PC-9 (cell line): ENCODE results near the gene ARFIP1. TPM values are rescaled to one million over a fixed set of nuclear protein-coding genes. Genes with fewer than 3 reads are reported as not detected.

Experiments used
- BruUV-seq: library from RNA; stranded (reverse); fragments of 400-500 nt; replicated peaks from 2 replicates; lab custom pipeline; 2021; lab: Mats Ljungman, UMichigan
- CTCF ChIA-PET: fragments of 300-600 bp; sonication (Branson Sonifier 250); formaldehyde crosslinking; loops from one replicate; lab custom pipeline; 2022; ENCODE audit warnings: antibody characterized with exemption; lab: Charles Lee
- POLR2A ChIA-PET: fragments of 300-600 bp; sonication (Branson Sonifier 250); formaldehyde crosslinking; loops from one replicate; lab custom pipeline; 2022; ENCODE audit warnings: antibody characterized with exemption; ENCODE audit not compliant: unreplicated experiment; lab: Charles Lee
- DNase-seq, 2 experiments: peaks; one replicate each; pipeline versions ENCODE4 v3.0.0 to v3.0.0-alpha.2; 2015 to 2022; ENCODE audit warnings: mixed read lengths in 1 of 2
- H2AFZ ChIP-seq: fragments of 200-600 bp; sonication (generic); 2 replicates; pipeline ENCODE4 v1.8.1; 2017; ENCODE audit warnings: antibody characterized with exemption
- H3F3A ChIP-seq: fragments of 200-600 bp; sonication (generic); 2 replicates; pipeline ENCODE4 v1.8.1; 2017; ENCODE audit warnings: antibody characterized with exemption, mild to moderate bottlenecking, low read depth; ENCODE audit not compliant: insufficient read depth
- H3K27ac ChIP-seq: fragments of 200-600 bp; sonication (generic); 2 replicates; pipeline ENCODE4 v1.6.1; 2016; ENCODE audit warnings: mixed run types
- H3K27me3 ChIP-seq: fragments of 200-600 bp; sonication (generic); 2 replicates; pipeline ENCODE4 v1.6.1; 2016; ENCODE audit warnings: low read depth, mixed run types; ENCODE audit not compliant: insufficient read depth
- H3K36me3 ChIP-seq: fragments of 200-600 bp; sonication (generic); 2 replicates; pipeline ENCODE4 v1.6.1; 2016; ENCODE audit warnings: low read depth, mixed run types
- H3K4me1 ChIP-seq: fragments of 200-600 bp; sonication (generic); replicated peaks from 2 replicates; pipeline ENCODE4 v1.6.1; 2016; ENCODE audit warnings: mixed run types; ENCODE audit not compliant: insufficient read depth
- H3K4me2 ChIP-seq: fragments of 200-600 bp; sonication (generic); 2 replicates; pipeline ENCODE4 v1.6.1; 2017; ENCODE audit warnings: mixed run types
- H3K4me3 ChIP-seq: fragments of 200-600 bp; sonication (generic); 2 replicates; pipeline ENCODE4 v1.6.1; 2016; ENCODE audit warnings: mixed run types
- H3K79me2 ChIP-seq: fragments of 200-600 bp; sonication (generic); 2 replicates; pipeline ENCODE4 v1.6.1; 2017; ENCODE audit warnings: low read depth, mixed run types
- H3K9me2 ChIP-seq: fragments of 200-600 bp; sonication (generic); 2 replicates; pipeline ENCODE4 v1.8.1; 2017; ENCODE audit warnings: mild to moderate bottlenecking; ENCODE audit not compliant: insufficient read depth
- H3K9me3 ChIP-seq: fragments of 200-600 bp; sonication (generic); 2 replicates; pipeline ENCODE4 v1.8.1; 2016; ENCODE audit warnings: low read depth; ENCODE audit not compliant: insufficient read depth
- H4K20me1 ChIP-seq: fragments of 200-600 bp; sonication (generic); 2 replicates; pipeline ENCODE4 v1.8.1; 2017; ENCODE audit not compliant: insufficient read depth
- CTCF ChIP-seq: fragments of 200-600 bp; sonication (generic); conservative IDR thresholded peaks from 2 replicates; pipeline ENCODE4 v1.6.1; 2017; ENCODE audit warnings: mixed run types, antibody characterized with exemption, mild to moderate bottlenecking, moderate library complexity
- EZH2 ChIP-seq: fragments of 200-600 bp; sonication (generic); IDR thresholded peaks from 2 replicates; pipeline ENCODE4 v1.8.0; 2017; ENCODE audit warnings: antibody characterized with exemption, low read depth
- intact Hi-C: fragments of 100-400 bp; cut with micrococcal nuclease; formaldehyde crosslinking; loops from one replicate; pipeline ENCODE4 v1.10.0; 2022; ENCODE audit not compliant: unreplicated experiment
- total RNA-seq: library from RNA; stranded (reverse); gene quantifications from 2 replicates; pipeline ENCODE4 v1.2.3, GENCODE V29; 2021

Gene ARFIP1
- total RNA-seq, 1 experiment from 2014 or later: 38.4 TPM

- intact Hi-C loops: loop anchor here (1.0 to 10.0 kb wide), 4 partner anchors 94 to 331 kb away; no protein-coding TSS in a partner anchor
- Histone ChIP-seq H2AFZ (no peak overlapping the region), H3K27me3 (no peaks in the 10 kb centered on the region), H4K20me1 (no peaks in the 10 kb centered on the region), H3K9me2 (no peaks in the 10 kb centered on the region), H3K9me3 (no peaks in the 10 kb centered on the region), H3K79me2 (no peaks in the 10 kb centered on the region), H3K4me1 (no peaks in the 10 kb centered on the region), H3K4me2 (no peak overlapping the region), H3F3A (no peaks in the 10 kb centered on the region), H3K36me3 (no peaks in the 10 kb centered on the region), H3K27ac (no peak overlapping the region), H3K4me3 (no peak overlapping the region)
- BruUV-seq: no TSS peak
- CTCF ChIA-PET: no interaction called here
- POLR2A ChIA-PET: interaction anchor here (0.6 kb wide), 1 partner anchor 321 kb away, joined by 4 read pairs; no protein-coding TSS in a partner anchor
- TF ChIP-seq EZH2 (no peak), CTCF (no peak)
- DNase-seq: no peak
These were observed 43.8 kb upstream of the ARFIP1 start for GRCh38 chr4:152735906-152736305.

DNA sequence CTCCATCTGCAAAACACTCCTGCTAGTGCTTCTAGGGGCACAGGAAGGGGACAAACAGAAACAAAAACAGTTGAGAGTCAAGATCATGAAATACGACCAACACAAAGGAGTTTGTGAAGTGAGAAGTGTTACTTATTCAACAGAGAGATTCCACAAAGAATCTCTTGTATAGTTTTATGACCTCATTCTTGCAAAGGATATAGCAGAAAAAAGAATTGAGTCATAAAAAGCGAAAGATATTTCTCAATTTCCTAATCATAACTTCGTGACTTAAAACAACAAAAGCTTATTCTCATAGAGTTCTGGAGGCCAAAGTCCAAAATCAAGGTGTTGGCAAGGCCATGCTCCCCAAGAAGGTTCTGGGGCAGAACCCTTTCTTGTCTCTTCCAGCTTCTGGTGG is 40.9 kb upstream of the ARFIP1 start:
- H3K9me3 ChIP-seq: no peaks in the 10 kb centered on the region
- no TSS peak for BruUV-seq
- no peak overlapping the region for H3K27ac ChIP-seq
- CTCF ChIA-PET: no interaction called here
- TF ChIP-seq EZH2: no peak
- no peak for TF ChIP-seq CTCF
- no peaks in the 10 kb centered on the region for H3F3A ChIP-seq
- no peaks in the 10 kb centered on the region for H3K27me3 ChIP-seq
- DNase-seq: no peak
- H3K79me2 ChIP-seq: no peaks in the 10 kb centered on the region
- H4K20me1 ChIP-seq: no peaks in the 10 kb centered on the region
- no peak overlapping the region for H2AFZ ChIP-seq
- H3K4me2 ChIP-seq: no peak overlapping the region
- no peaks in the 10 kb centered on the region for H3K36me3 ChIP-seq
- H3K4me3 ChIP-seq: no peak overlapping the region
- intact Hi-C loops: loop anchor here (5.0 to 10.0 kb wide), 2 partner anchors 97 to 334 kb away; no protein-coding TSS in a partner anchor
- no peaks in the 10 kb centered on the region for H3K9me2 ChIP-seq
- H3K4me1 ChIP-seq: no peaks in the 10 kb centered on the region
- POLR2A ChIA-PET: no interaction called here

- no TSS peak for BruUV-seq
- CTCF ChIA-PET: no interaction called here
- Histone ChIP-seq H3K9me2 (no peaks in the 10 kb centered on the region), H3K27me3 (no peaks in the 10 kb centered on the region), H3K4me3 (no peak overlapping the region), H3K4me2 (no peak overlapping the region), H3K79me2 (no peaks in the 10 kb centered on the region), H3F3A (no peaks in the 10 kb centered on the region), H3K9me3 (no peaks in the 10 kb centered on the region), H2AFZ (no peak overlapping the region), H4K20me1 (no peaks in the 10 kb centered on the region), H3K4me1 (no peaks in the 10 kb centered on the region), H3K36me3 (no peaks in the 10 kb centered on the region), H3K27ac (no peak overlapping the region)
- no peak for TF ChIP-seq CTCF
- no peak for TF ChIP-seq EZH2
- POLR2A ChIA-PET: no interaction called here
- intact Hi-C loops: no loop called here
- DNase-seq: no peak
These were observed 32.3 kb upstream of the ARFIP1 start for GRCh38 chr4:152747444-152747843.
